Bronchial epithelial cell (primary cell): ENCODE data around the gene CDX2. TPM values are rescaled to one million over a fixed set of nuclear protein-coding genes. Genes with fewer than 3 reads are reported as not detected.
"Not testable (repeated sequence)": the region's sequence is repeated elsewhere in the genome, so short reads cannot be mapped to it uniquely, and the experiment has no call there.

Experiments
- DNase-seq: peaks from one replicate; pipeline ENCODE4 v3.0.0-alpha.2; 2010; ENCODE audit warnings: low read depth
- FAIRE-seq: peaks from 2 replicates; lab custom pipeline; 2011; peaks lifted over from hg19 to GRCh38; lab: Jason Lieb, UNC
- H3K27me3 ChIP-seq: 2 replicates; pipeline ENCODE4 v1.5.1; 2011; ENCODE audit warnings: low read length; ENCODE audit not compliant: control insufficient read depth, insufficient read depth
- H3K36me3 ChIP-seq: 2 replicates; pipeline ENCODE4 v1.5.1; 2011; ENCODE audit warnings: low read length; ENCODE audit not compliant: control insufficient read depth, insufficient read depth
- H3K4me3 ChIP-seq: 2 replicates; pipeline ENCODE4 v1.5.1; 2011; ENCODE audit warnings: mild to moderate bottlenecking, low read depth, low read length, control low read depth
- CTCF ChIP-seq: IDR thresholded peaks from 2 replicates; pipeline ENCODE4 v1.5.1; 2011; ENCODE audit warnings: mild to moderate bottlenecking, moderate library complexity, low read length, control low read depth, inconsistent platforms; ENCODE audit not compliant: insufficient read depth, severe bottlenecking
- total RNA-seq: library from RNA; depleted of rRNA; stranded (reverse); fragments of >200 nt; gene quantifications from 2 replicates; pipeline ENCODE4 v1.2.1, GENCODE V29; 2014

CDX2 gene
- total RNA-seq, 1 donor from 2014 or later, result not detected

- FAIRE-seq, result no peak
- no peak for TF ChIP-seq CTCF
- Histone ChIP-seq H3K36me3 (no peaks in the 10 kb centered on the region), H3K4me3 (no peak overlapping the region), H3K27me3 (peaks cover 61% of the 10 kb centered on the region)
- no peak for DNase-seq
Measured at GRCh38 chr13:27965343-27965739, 3.8 kb downstream of the CDX2 start.

DNA sequence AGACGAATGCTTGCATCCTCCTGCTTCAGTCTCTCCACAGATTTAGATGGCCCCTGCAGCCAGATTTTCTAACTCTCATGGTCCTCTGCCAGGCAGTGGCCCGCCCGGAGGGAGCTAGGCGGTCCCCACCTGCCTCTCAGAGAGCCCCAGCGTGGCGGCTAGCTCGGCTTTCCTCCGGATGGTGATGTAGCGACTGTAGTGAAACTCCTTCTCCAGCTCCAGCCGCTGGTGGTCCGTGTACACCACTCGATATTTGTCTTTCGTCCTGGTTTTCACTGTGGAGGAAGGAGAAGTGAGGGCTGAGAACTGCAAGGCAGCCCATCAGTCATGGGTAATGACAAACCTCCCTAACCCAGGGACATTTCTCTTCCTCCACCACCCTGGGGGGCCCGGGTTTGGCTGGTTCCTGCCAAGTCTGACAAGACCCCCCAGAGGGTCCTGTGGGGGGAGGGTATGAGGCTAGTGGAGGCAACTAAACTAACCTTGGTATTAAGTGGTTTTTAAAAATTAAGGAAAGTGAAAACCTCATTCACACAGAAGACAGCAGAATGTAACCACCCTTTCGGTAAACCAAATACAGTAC is 4.3 kb downstream of the CDX2 start:
- TF ChIP-seq CTCF, result no peak
- DNase-seq (no peak), FAIRE-seq (no peak)
- H3K4me3 ChIP-seq, result no peak overlapping the region
- H3K36me3 ChIP-seq, result no peaks in the 10 kb centered on the region
- H3K27me3 ChIP-seq, result peaks cover 61% of the 10 kb centered on the region

- peaks cover 59% of the 10 kb centered on the region for H3K27me3 ChIP-seq
Measured at GRCh38 chr13:27964206-27964605, 4.9 kb downstream of the CDX2 start.

GRCh38 chr13:27963491-27963890 is 5.6 kb downstream of the CDX2 start:
- Histone ChIP-seq H3K36me3 (no peaks in the 10 kb centered on the region), H3K27me3 (peaks cover 58% of the 10 kb centered on the region), H3K4me3 (no peak overlapping the region)
- FAIRE-seq (no peak), DNase-seq (no peak)
- no peak for TF ChIP-seq CTCF

More at GRCh38 chr13:27964206-27964605, 4.9 kb downstream of the CDX2 start:
- not testable (repeated sequence) for FAIRE-seq, DNase-seq, H3K4me3 ChIP-seq, H3K36me3 ChIP-seq

DNA sequence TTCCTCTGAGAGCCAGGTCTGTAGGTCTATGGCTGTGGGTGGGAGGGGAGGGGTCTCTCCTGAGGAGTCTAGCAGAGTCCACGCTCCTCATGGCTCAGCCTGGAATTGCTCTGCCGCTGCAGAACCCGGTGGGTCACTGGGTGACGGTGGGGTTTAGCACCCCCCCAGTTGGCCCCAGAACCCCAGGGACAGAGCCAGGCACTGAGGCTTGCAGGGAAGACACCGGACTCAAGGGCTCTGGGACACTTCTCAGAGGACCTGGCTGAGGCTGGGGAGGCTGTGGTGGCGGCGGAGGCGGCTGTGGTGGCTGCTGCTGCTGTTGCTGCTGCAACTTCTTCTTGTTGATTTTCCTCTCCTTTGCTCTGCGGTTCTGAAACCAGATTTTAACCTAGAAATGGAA is 6.1 kb downstream of the CDX2 start:
- peaks cover 56% of the 10 kb centered on the region for H3K27me3 ChIP-seq
- DNase-seq, result no peak
- no peaks in the 10 kb centered on the region for H3K36me3 ChIP-seq
- no peak for TF ChIP-seq CTCF
- no peak for FAIRE-seq
- H3K4me3 ChIP-seq, result no peak overlapping the region

DNA sequence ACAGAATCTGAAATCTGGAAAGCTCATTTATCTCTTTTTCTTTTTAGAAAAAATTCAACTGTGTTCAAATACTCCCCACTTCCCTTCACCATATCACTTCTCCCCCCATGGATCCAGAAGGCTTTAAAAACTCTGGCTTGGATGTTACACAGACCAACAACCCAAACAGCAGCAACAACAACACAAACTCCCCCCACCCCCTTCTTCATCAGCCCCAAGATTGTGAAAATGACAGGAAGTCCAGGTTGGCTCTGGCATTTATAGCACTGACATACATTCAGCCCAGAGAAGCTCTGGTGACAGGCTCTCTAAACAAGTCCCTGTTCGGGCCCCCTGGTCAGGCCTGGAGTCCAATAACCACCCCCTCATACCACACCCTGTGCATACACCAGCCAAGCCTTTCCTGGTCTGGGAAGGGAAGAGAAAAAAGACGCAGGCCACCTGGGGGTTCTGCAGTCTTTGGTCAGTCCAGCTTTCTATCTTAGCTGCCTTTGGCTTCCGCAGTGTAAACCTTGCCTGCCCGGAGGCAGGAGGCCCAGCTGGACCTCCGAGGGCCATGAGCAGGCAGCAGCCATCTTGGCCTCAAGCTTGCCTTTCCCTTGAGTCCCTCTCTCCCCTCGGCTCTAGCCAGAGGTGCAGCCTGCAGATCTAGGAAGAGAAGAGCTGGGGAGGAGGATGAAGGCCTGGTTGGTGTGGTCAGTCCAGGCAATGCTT is 6.8 kb downstream of the CDX2 start:
- TF ChIP-seq CTCF, result no peak
- DNase-seq, result no peak
- Histone ChIP-seq H3K36me3 (no peaks in the 10 kb centered on the region), H3K27me3 (peaks cover 50% of the 10 kb centered on the region), H3K4me3 (no peak overlapping the region)
- no peak for FAIRE-seq
